RWPE2 (cell line): ENCODE results near the gene CIAO2A.
"Not testable (repeated sequence)": the region's sequence is repeated elsewhere in the genome, so short reads cannot be mapped to it uniquely, and the experiment has no call there.

Source experiments
- ATAC-seq: fragments of 200-7000 bp; cut with Tn5 transposase; 3 replicates; pipeline ENCODE4 v1.9.1; 2021; ENCODE audit warnings: low read depth
- DNase-seq: peaks from one replicate; pipeline ENCODE4 v3.0.0-alpha.2; 2020; ENCODE audit warnings: low spot score
- H3K27ac ChIP-seq: fragments of 450-650 bp; 2 replicates; pipeline ENCODE4 v1.5.1; 2017; ENCODE audit warnings: mild to moderate bottlenecking; ENCODE audit not compliant: poor library complexity, severe bottlenecking
- H3K27me3 ChIP-seq: fragments of 250-450 bp; sonication (Bioruptor Pico); 2 replicates; pipeline ENCODE4 v1.5.1; 2021; ENCODE audit warnings: mild to moderate bottlenecking, moderate library complexity; ENCODE audit not compliant: insufficient read depth, poor library complexity, severe bottlenecking
- H3K36me3 ChIP-seq: fragments of 250-450 bp; sonication (Bioruptor Pico); 2 replicates; pipeline ENCODE4 v1.5.1; 2020; ENCODE audit warnings: low read depth, mild to moderate bottlenecking, moderate library complexity
- H3K4me1 ChIP-seq: fragments of 250-450 bp; sonication (Bioruptor Pico); 2 replicates; pipeline ENCODE4 v1.5.1; 2021; ENCODE audit warnings: mild to moderate bottlenecking, moderate library complexity; ENCODE audit not compliant: insufficient read depth, poor library complexity, severe bottlenecking
- H3K4me3 ChIP-seq: fragments of 250-450 bp; sonication (Bioruptor Pico); 2 replicates; pipeline ENCODE4 v1.5.1; 2021; ENCODE audit warnings: mild to moderate bottlenecking, moderate library complexity; ENCODE audit not compliant: severe bottlenecking
- H3K9me3 ChIP-seq: fragments of 250-450 bp; sonication (Bioruptor Pico); 2 replicates; pipeline ENCODE4 v1.5.1; 2021; ENCODE audit warnings: mild to moderate bottlenecking, moderate library complexity; ENCODE audit not compliant: severe bottlenecking
- TF ChIP-seq, protein P1 (sequence below): fragments of 450-650 bp; IDR thresholded peaks from one replicate; pipeline ENCODE4 v1.5.1; 2017; ENCODE audit warnings: mild to moderate bottlenecking, moderate library complexity; ENCODE audit not compliant: poor library complexity, severe bottlenecking

The CIAO2A gene

DNA sequence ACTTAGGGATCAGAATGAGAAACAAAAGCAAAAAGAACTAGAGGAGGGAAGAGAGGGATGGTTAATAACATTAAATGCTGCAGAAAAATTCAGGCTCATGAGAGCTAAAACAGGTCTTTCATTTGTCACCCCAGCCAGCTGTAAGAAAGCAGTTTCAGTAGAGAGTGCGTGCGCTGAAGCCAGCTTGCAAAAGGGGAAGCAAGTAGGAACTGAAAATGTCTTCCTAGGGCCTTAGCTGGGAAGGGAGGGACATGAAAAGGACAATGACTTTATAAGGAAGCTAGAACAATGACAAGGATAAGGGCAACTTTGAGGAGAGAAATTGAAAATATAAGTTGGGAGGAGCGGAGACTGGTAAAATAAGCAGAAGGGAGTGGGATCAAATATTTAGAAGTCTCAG, 3.1 kb downstream of the CIAO2A start:
- Histone ChIP-seq H3K9me3 (no peaks in the 10 kb centered on the region), H3K4me3 (no peak overlapping the region), H3K4me1 (peaks cover 12% of the 10 kb centered on the region), H3K27me3 (no peaks in the 10 kb centered on the region), H3K36me3 (peaks cover 44% of the 10 kb centered on the region), H3K27ac (no peak overlapping the region)
- ATAC-seq (no peak), DNase-seq (no peak)
- TF ChIP-seq, protein P1, sequence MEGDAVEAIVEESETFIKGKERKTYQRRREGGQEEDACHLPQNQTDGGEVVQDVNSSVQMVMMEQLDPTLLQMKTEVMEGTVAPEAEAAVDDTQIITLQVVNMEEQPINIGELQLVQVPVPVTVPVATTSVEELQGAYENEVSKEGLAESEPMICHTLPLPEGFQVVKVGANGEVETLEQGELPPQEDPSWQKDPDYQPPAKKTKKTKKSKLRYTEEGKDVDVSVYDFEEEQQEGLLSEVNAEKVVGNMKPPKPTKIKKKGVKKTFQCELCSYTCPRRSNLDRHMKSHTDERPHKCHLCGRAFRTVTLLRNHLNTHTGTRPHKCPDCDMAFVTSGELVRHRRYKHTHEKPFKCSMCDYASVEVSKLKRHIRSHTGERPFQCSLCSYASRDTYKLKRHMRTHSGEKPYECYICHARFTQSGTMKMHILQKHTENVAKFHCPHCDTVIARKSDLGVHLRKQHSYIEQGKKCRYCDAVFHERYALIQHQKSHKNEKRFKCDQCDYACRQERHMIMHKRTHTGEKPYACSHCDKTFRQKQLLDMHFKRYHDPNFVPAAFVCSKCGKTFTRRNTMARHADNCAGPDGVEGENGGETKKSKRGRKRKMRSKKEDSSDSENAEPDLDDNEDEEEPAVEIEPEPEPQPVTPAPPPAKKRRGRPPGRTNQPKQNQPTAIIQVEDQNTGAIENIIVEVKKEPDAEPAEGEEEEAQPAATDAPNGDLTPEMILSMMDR, result no peak

DNA sequence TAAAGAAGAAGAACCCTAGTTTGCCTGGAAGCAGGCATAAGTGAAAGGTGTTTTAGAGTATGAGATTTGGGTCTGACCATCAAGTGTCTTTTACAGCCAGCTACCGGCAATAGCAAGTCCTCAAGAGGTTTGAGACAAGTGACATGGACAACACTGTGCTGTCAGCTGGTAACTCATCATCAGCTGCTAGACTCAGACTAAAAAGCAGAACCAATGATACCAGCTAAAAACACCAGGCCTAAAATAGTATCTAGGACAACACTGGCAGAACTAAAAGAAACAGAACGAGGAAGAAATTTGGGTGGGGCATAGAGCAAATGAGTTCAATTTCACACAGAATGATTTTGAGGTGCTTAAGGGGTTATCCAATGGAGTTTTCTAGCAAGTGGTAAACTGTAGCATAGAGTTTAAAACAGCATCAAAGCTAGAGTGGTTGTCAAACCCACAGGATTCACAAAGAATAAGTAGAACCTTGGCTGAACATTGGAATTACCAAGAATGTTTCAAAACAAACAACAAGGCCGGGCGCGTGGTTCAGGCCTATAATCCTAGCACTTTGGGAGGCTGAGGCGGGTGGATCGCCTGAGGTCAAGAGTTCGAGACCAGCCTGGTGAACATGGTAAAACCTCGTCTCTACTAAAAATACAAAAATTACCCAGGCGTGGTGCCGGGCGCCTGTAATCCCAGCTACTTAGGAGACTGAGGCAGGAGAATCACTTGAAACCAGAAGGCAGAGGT, 3.9 kb downstream of the CIAO2A start:
- TF ChIP-seq, protein P1, result no peak
- ATAC-seq, result no peak
- no peaks in the 10 kb centered on the region for H3K27me3 ChIP-seq
- no peaks in the 10 kb centered on the region for H3K9me3 ChIP-seq
- no peak overlapping the region for H3K27ac ChIP-seq
- H3K4me1 ChIP-seq, result peaks cover 8% of the 10 kb centered on the region
- DNase-seq, result no peak
- no peak overlapping the region for H3K4me3 ChIP-seq
- H3K36me3 ChIP-seq, result peaks cover 52% of the 10 kb centered on the region

DNA sequence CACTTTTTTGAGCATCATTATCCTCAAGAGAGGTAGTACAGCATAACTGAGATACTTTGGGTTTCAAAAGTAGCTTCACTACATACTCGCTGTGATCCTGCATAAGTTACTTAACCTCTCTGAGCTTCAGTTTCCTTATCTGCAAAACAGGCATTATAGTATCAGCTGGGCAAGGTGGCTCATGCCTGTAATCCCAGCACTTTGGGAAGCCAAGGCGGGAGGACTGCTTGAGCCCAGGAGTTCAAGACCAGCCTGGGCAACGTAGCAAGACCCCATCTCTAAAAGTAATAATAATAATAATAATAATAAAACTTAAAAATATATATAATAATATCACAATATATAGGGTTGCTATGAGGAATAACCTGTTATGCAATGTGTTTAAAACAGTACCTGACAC, 10.9 kb downstream of the CIAO2A start:
- Histone ChIP-seq H3K9me3 (no peaks in the 10 kb centered on the region), H3K27ac (no peak overlapping the region), H3K4me1 (no peaks in the 10 kb centered on the region), H3K4me3 (no peak overlapping the region), H3K36me3 (peaks cover 77% of the 10 kb centered on the region), H3K27me3 (no peaks in the 10 kb centered on the region)
- TF ChIP-seq, protein P1, result no peak
- ATAC-seq (no peak), DNase-seq (no peak)

DNA sequence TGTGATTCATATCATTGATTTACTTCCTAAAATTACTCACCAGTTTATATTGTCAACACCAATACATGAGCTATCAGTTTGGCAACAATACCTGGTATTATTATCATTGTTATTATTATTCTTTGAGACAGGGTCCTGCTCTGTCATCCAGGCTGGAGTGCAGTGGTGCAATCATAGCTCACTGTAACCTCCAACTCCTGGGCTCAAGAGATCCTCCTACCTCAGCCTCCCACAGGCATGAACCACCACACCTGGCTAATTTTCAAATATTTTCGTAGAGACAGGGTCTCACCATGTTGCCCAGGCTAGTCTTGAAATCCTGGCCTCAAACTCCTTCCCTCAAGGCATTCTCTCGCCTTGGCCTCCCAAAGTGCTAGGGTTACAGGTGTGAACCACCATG, 20.1 kb downstream of the CIAO2A start:
- peaks cover 53% of the 10 kb centered on the region for H3K36me3 ChIP-seq
- not testable (repeated sequence) for H3K27ac ChIP-seq, H3K4me1 ChIP-seq, DNase-seq, H3K27me3 ChIP-seq, ATAC-seq, H3K4me3 ChIP-seq, H3K9me3 ChIP-seq

DNA sequence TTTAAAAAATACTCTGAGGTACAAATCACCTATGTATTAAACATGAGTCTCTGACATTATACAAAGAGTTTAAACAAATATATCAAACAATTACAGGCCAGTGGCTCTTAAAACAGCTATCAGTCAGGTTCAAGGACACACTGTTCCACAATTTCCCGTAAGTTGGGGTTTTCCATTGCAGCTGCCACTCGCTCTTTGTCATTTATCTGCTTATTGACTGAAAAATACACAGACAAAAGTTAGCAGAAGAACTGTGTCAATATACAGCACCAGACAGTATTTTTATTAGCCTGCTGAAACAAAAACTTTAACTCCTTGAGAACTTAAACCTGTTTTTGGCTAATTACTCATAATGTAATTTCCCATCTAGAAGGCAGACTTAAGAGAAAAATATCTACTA, 20.8 kb downstream of the CIAO2A start:
- no peak for ATAC-seq
- DNase-seq, result no peak
- H3K4me3 ChIP-seq, result no peak overlapping the region
- H3K9me3 ChIP-seq, result no peaks in the 10 kb centered on the region
- TF ChIP-seq, protein P1, result no peak
- H3K27me3 ChIP-seq, result no peaks in the 10 kb centered on the region
- H3K36me3 ChIP-seq, result peaks cover 48% of the 10 kb centered on the region
- H3K4me1 ChIP-seq, result peaks cover 3% of the 10 kb centered on the region
- H3K27ac ChIP-seq, result no peak overlapping the region
